Stimulated activated CD8-positive, alpha-beta memory T cell treated with anti-CD3 and anti-CD28 coated beads, Interleukin-15, amount 100 ng/mL, for 48 hours (primary cell): Measurements from ENCODE around the gene KCNK6.

Experiments
- DNase-seq, 2 donors: peaks; one replicate each; pipeline ENCODE4 v3.0.0-alpha.2; 2020; ENCODE audit warnings: low read depth in 2 of 2

Gene KCNK6

DNA sequence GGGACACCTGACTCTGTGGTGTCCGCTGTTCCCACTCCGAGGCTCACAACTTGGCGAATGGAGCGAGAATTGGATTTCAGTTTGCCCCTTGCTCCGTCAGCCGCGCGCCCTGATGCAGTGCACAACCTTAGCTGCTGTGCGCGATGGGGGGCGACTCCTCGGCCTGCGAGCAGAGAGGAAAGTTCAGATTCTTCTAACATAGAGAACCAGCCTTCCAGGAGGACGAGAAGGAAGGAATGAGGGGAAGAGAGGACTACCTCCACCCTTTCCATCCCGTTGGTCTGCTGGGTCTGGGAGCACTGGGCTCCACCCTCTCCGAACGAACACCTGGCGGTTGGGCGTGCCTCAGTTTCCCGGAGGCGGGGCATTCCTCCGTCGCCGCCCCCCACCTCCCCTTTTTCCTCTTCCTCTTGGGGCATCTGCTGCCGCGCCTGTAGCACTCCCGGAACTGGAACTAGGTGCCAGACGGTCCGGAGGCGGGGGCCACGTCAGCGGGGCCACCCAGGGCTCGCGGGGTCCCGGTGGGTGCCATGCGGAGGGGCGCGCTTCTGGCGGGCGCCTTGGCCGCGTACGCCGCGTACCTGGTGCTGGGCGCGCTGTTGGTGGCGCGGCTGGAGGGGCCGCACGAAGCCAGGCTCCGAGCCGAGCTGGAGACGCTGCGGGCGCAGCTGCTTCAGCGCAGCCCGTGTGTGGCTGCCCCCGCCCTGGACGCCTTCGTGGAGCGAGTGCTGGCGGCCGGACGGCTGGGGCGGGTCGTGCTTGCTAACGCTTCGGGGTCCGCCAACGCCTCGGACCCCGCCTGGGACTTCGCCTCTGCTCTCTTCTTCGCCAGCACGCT is at the start of gene KCNK6:
TSS of gene KCNK6 (plus strand) at position 425 of the 838 bp plus-strand sequence. CDS start at position 531, 106 bp downstream.
- DNase-seq = peak; percentile 23 to 43

- DNase-seq = no peak
These were observed 49.0 kb upstream of the KCNK6 start for GRCh38 chr19:38270587-38271167.

GRCh38 chr19:38273499-38273898 is 46.1 kb upstream of the KCNK6 start:
- no peak for DNase-seq

DNA sequence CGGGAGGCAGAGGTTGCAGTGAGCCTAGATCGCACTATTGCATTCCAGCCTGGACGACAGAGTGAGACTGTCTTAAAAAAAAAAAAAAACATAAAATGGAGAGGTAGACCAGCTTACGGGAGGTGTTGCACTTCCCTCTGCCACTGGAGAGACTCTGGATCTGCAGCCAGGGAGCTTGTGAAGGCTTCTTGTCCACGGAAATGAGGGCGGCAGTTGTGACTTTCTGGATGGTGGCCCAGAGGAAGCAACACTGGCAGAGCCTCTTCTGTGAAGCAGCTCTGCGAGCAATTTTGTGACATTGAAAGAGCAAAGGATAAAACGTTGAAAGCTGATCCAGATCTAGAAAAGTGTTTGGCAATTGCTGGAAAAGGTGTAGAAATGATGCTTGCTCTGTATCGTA is 44.9 kb upstream of the KCNK6 start:
- no peak for DNase-seq

DNA sequence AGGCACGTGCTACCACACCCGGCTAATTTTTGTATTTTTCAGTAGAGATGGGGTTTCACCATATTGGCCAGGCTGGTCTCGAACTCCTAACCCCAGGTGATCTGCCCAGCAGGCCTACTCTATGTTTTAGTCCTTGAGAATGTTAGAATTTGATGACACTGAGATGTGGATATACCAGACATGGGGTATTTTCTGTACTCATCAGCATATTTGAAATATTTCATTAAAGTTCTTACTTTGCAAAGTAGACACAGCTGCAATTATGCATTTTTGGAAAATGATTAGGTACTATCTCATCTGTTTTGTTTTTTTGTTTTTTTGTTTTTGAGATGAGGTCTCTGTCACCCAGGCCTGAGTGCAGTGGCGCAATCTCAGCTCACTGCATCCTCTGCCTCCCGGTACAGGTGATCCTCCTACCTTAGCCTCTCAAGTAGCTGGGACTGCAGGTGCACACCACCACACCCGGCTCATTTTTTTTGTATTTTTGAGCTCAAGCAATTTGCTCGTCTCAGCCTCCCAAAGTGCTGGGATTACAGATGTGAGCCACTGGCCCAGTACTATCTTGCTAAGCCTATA is 42.6 kb upstream of the KCNK6 start:
- no peak for DNase-seq

DNA sequence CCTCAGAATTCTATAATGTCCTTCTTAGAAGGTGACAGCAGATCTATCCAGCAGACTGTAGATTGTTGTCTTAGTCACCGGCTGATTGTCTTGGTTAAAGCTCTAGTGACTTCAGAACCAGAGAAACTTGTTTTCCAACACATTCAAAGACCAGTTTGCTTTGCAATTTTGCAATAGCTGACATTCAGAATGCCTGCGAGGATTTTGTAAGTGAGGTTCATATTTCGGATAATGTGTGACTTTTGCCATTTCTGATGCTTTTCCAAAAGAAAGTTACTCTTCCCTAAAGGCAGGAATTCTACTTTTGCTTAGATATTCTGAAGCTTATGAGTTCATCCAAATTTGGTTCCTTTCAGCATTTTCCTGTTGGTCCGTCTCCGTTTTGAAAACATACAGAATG is 42.1 kb upstream of the KCNK6 start:
- no peak for DNase-seq

DNA sequence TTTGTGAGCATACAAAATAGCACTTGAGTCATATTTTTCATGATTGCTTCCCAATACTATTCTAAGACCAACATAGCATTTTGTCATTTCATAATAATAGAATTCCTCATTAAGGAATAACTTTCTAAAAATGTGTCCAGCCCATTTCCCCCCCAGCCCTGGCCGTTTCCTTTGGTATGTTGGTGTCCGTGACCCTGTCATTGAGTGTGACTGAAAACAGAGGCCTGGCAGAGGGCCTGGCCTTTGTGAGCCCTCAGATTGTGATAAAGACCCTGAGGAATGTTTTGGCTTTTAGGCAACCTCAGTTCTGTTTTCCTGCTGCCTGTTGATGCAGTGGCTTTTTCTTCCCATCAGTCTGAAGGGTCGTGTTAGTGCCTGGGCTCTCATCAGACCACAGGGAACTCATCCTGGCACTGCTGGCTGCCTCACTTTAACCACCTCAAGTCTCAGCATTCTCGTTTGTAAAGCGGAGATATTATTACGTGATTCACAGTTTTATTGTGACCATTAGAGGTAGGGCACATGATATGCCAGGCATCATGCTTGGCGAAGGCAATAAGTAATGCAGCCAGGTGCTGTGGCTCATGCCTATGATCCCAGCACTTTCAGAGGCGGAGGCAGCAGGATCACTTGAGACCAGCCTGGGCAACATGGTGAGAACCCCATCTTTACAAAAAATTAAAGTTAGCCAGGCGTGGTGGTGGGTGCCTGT is 41.5 kb upstream of the KCNK6 start:
- DNase-seq = no peak

DNA sequence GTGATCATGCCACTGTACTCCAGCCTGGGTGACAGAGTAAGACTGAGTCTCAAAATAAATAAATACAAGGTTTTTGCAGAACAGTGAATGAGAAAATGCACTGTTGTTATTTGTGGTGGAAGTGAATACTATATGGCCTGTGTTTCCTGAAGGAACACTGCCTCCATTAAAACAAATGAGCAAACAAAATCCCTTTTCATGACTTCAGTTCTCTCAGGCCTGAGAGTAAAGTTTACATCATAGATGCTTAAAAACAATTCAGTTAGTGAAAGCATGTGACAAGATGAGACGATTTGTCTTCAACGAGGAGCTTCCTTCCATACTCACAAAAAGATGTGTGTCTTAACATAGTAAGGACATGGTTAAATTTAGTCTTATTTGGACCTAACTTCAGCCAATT is 40.9 kb upstream of the KCNK6 start:
- DNase-seq = no peak

GRCh38 chr19:38280030-38280921 is 39.4 kb upstream of the KCNK6 start:
- no peak for DNase-seq

- DNase-seq = no peak
These were observed 37.7 kb upstream of the KCNK6 start for GRCh38 chr19:38281811-38282566.

DNA sequence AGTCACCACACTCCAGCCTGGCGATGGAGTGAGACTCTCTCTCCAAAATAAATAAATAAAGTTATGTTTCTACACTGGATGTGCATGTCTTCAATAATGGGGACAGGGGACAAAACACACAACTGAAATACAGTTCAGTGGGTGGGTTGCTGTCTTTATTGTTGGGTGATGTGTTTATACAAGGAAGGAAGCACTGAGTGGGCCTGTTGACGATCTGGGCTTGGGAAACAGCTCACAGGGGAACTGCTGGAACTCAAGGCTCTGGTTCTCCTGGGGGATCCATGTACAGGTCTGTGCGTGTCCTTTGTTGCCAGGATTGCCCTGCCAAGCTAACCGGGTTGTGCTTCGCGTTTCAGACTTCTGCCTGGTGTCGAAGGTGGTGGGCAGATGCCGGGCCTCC is 36.4 kb upstream of the KCNK6 start:
- no peak for DNase-seq

GRCh38 chr19:38284422-38284821 is 35.2 kb upstream of the KCNK6 start:
- DNase-seq = no peak

- DNase-seq = no peak
These were observed 34.1 kb upstream of the KCNK6 start for GRCh38 chr19:38285567-38285966.

GRCh38 chr19:38287604-38288003 is 32.0 kb upstream of the KCNK6 start:
- no peak for DNase-seq

GRCh38 chr19:38288123-38288855 is 31.4 kb upstream of the KCNK6 start:
- no peak for DNase-seq

DNA sequence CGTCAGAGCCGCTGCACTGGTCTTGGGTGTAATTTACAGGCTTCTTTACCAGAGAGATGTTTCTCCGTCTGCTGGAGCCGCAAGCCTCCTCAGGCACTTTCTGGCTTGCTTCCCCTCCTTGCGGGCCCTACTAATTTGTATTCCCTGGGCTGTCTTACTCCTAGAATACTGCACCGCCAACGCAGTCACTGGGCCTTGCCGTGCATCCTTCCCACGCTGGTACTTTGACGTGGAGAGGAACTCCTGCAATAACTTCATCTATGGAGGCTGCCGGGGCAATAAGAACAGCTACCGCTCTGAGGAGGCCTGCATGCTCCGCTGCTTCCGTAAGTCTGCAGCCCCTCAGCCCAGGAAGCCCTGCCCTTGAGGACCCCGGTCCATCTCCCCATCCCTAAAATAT is 29.7 kb upstream of the KCNK6 start:
- DNase-seq = no peak

- DNase-seq = no peak
These were observed 29.0 kb upstream of the KCNK6 start for GRCh38 chr19:38290631-38291147.

DNA sequence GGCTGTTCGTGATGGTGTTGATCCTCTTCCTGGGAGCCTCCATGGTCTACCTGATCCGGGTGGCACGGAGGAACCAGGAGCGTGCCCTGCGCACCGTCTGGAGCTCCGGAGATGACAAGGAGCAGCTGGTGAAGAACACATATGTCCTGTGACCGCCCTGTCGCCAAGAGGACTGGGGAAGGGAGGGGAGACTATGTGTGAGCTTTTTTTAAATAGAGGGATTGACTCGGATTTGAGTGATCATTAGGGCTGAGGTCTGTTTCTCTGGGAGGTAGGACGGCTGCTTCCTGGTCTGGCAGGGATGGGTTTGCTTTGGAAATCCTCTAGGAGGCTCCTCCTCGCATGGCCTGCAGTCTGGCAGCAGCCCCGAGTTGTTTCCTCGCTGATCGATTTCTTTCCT is 27.8 kb upstream of the KCNK6 start:
- DNase-seq = no peak

DNA sequence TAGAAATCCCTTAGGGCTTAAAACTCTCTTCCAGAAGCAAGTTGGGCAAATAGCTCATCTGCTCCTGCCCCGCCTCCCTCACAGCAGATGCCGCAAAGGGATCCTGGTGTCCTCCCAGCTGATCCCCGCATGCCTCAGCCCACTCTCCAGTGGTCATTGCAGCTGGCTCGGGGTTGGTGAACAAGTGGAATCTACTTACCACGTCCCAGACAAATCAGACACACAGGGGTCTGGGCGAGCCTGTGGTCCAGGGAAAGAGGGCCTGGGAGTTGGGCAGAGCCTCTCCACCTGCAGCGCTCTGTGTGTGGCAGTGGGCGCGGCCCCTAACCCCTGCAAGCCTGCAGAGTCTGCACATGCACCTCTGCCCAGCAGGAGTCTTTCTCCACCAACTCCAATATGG is 26.4 kb upstream of the KCNK6 start:
- DNase-seq = no peak

- no peak for DNase-seq
These were observed 25.6 kb upstream of the KCNK6 start for GRCh38 chr19:38294090-38294489.
